ENCODE results near the gene BRD4.

BRD4 gene

DNA sequence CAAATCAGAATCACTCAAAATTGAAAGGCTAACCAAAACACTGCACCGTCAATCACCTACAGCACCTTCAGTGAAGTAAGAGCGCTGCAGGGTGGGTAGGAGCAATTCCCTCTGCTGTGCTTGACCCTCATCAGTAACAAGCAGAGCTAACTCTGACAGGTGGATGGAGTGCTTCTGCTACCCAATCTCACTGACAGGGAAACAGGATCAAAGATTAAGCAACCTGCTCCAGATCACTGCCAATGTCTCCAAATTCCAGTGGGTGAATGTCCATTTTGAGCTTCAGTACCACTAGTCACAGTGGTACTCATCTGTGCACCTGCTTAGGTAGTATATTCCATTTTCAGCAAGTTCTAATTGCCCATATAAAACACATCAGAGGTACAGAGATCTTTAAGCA, 25.2 kb downstream of the BRD4 start:
- DNase-seq = no peak

DNA sequence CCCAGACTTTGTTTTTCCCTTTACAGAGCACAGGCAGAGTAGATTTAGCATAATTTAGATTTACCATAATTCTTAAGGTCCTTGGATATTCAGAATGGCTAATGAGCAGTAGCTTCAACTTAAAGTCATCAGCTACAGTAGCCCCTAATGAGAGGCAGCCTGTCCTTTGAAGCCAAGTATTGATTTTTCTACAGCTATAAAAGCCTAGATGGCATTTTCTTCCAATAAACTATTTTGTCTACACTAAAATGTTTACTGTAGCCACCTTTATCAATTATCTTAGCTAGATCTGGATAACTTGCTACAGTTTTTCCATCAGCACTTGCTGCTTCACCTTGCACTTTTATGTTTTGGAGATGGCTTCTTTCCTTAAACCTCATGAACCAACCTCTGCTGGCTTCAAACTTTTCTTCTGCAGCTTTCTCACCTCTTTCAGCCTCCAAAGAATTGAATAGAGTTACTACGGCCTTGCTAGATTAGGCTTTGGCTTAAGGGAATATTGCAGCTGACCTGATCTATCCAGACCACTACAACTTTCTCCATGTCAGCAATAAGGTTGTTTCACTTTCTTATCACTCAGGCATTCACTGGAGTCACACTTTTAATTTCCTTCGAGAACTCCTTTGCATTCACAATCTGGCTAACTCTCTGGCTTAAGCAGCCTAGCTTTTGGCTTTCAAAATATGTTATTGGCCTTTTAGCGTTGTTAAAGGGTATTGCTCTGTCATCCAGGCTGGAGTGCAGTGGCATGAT, 26.6 kb downstream of the BRD4 start:
- DNase-seq = no peak

- DNase-seq = peak; percentile 60 to 68
These were observed 28.1 kb downstream of the BRD4 start for GRCh38 chr19:15304140-15304705.

DNA sequence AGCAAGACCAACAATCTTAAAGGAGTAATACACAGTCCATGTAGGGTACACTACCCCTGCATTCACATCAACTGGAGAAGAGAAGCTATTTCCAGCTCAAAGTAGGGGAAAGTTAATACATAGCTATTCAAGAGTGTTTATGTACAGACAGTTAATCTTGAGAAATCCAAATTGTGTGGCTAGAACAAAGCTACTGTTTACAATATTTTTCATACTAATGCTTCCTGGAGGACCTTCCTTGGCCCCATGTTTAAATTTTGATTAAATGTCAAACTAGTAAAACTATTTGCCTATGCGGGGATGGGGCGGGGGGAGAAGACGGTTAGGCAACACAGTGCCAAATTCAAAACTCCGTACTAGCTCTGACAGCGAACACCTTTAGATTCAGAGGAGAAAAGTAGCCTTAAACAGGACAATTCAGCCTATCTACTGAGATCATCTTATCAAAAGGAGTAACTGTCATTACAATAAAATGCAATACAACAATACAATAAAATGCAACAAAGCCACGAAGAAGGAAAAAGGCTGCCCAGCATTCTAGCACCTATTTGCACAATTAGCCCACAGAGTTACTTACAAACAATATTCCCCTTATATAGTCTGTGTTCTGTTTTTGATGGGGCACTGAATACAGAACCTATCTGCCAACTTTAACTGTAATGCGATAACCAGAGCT, 29.1 kb downstream of the BRD4 start:
- DNase-seq = no peak

GRCh38 chr19:15300533-15301197, 31.7 kb downstream of the BRD4 start:
- no peak for DNase-seq

DNA sequence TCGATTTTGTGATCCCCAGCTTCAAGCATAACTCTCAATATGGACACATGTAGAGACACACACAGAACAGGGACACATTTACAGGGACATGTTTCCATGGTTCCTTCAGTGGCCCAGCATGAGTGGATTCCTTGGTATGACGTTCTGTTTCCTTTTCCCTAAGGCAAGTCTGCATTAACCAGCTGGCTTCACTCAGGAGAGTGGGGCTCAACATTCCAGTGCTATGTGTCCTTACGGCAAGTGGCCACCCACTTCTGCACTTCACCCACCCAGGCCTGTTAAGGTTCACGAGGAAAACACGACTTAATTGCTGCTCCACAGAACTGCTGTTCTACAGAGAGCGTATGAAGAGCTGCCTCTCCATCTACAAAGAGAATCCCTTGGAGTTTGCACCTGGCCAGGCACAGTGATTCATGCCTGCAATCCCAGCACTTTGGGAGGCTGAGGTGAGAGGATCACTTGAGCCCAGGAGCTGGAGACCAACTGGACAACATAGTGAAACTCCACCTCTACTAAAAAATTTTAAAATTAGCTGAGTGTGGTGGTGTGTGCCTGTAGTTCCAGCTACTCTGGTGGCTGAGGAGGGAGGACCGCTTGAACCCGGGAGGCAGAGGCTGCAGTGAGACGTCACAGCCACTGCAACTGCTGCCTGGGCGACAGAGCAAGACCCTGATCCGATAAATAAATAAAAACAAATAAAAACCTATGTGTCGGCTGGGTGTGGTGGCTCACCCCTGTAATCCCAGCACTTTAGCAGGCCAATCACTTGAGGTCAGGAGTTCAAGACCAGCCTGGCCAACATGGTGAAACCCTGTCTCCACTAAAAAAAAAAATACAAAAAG, 32.5 kb downstream of the BRD4 start:
- no peak for DNase-seq

DNA sequence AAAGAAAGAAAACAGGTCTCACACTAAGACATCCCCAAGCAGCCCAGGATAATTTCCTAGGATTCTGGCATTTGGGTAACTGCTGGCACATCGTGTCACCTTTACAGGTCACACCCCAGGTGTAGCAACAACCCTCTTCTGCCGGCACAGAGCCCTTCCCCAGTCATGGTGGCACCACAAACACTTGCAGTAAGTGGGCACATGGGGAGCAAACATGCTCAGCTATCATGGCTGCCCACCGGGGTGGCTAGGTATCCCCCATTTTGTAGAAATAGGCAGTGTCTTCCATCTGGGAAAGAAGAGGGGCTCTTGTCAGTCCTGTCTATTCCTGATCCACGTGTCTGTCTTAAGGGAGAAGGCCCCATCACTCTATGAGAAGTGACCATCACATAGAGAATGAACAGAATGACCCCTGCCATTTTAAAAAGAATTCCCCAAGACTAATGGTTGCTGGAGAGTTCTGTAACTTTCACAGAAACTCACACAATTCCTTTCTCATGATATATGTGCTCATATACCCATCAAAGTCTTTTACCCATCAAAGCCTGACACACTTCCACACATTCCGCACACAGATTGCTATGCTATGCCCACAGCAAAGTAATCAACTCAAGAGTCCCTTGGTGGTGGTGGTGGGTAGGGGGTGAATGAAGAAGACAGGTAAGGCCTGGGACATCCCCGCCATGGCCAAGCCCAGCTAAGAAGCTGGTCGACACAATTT, 33.3 kb downstream of the BRD4 start:
- DNase-seq = no peak

GRCh38 chr19:15297416-15298224, 34.7 kb downstream of the BRD4 start:
- DNase-seq = no peak

GRCh38 chr19:15296841-15297415, 35.4 kb downstream of the BRD4 start:
- no peak for DNase-seq

GRCh38 chr19:15296353-15296752, 36.0 kb downstream of the BRD4 start:
- DNase-seq = no peak

DNA sequence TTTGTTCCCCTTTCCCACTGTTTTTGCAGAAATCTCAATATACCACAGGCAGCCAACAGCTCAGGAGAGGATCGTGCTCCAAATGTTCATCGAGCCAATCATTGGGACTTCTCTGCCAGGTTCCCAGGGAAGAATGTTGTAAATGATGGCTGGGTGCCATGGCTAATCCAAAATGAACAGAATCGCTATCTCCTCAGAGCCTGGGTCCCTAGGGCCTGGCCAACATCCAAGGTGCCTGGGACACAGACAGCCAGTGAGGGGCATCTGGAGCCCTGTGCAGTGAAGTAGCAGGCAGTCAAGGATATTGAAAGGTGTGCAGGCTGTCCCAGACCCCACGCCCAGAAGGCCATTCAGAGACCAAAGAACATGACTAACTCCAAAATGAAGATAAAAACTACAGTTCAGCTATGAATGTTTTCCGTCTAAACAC, 37.8 kb downstream of the BRD4 start:
- no peak for DNase-seq

- no peak for DNase-seq
These were observed 38.4 kb downstream of the BRD4 start for GRCh38 chr19:15293781-15294491.

GRCh38 chr19:15292847-15293582, 39.3 kb downstream of the BRD4 start:
- DNase-seq = no peak

GRCh38 chr19:15292140-15292539, 40.2 kb downstream of the BRD4 start:
- DNase-seq = no peak

DNA sequence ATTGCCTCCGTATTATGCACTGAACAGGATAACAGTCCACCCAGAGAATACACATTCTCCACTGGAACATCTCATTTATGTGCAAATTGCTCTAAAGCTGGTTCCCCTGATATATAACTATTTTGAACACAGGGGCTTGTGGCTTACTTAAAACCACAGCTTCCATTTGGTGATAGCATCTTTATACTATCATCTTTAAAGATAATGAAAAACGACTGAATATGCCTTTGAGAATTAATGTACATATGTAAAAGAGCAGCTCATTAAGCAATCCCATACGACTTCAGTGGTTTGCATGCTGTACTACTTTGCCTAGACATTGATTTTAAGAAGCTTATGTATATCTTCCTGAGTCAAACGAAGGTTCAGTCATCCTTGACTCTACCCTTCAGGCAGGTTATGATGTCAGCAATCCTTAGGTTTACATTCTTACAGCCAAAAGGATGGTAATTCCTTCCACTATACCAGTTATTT, 40.8 kb downstream of the BRD4 start:
- DNase-seq = no peak

DNA sequence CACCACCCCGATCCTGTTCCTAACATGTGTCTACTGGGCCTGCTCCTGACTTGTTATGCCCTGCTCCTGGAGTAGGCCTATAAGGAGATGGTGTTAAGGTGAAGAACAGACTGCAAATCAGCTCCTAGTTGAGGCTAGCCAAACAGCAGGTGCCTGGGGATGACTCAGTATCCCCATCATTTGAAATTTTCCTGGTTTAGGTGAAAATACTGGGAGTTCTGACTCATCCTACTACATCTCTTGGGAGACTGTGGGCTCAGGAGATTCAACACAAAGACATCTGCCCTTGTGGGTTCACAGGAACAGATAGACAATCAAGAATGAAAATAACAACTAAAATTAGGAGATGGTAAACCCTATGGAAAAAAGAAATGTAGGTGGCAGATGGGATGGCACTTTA, 41.2 kb downstream of the BRD4 start:
- DNase-seq = no peak

DNA sequence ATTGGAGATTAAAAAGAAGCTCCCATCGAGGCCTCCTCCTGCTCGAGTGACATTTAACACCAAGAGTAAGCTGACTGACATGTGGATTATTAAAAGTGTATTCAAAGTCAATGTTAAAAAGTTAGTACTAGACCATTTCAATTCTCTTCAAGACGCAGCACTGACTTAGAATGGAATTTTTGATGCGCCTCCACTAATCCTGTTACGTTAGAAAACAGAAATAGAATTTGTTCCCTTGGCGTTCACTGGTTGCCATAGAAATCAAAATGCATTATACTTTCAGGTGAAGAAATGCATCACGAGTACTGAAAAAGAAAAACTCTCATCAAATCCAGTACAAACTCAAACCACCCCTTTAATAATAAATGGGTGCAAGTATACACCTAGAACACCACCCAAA, 42.2 kb downstream of the BRD4 start:
- no peak for DNase-seq

DNA sequence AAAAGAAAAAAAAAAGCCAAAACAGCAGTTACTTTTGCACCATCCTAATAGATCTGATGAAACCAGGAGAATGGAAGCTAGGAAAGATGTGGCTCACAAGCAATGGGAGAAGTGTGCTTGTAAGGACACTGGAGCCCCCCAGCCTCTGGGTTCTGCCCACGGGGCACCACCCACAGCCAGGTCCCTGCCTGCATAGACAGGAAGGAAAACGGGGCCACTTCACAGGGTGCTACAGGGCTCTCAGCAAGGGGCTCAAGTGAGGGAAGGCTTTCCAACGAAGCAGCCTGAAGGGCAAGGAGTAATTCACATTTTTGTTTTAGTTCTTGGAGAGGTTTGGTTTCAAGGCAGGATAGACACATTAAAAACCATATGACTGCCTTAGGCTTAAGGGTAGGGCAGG, 42.7 kb downstream of the BRD4 start:
- DNase-seq = no peak
